Breast epithelium (tissue), 4 donors: Measurements from ENCODE around the gene TRIM10. TPM values are rescaled to one million over a fixed set of nuclear protein-coding genes. Genes with fewer than 3 reads are reported as not detected.

ENCODE experiments used
- DNase-seq, 2 donors: peaks; one replicate each; pipeline ENCODE4 v3.0.0-alpha.2; 2019; ENCODE audit warnings: low spot score in 2 of 2
- H3K27ac ChIP-seq, 2 donors: fragments of 200-600 bp; sonication (generic) in 1 of 2; one replicate each; pipeline ENCODE4 v1.5.1; 2016 to 2019; ENCODE audit warnings: mild to moderate bottlenecking in 1 of 2
- H3K27me3 ChIP-seq, 2 donors: fragments of 200-600 bp; sonication (generic) in 1 of 2; one replicate each; pipeline versions ENCODE4 v1.5.1 to v1.6.0; 2017 to 2019; ENCODE audit warnings: control low read depth in 1 of 2, mild to moderate bottlenecking in 1 of 2
- H3K36me3 ChIP-seq: fragments of 200-600 bp; one replicate; pipeline ENCODE4 v1.5.1; 2019
- H3K4me1 ChIP-seq, 2 donors: fragments of 200-600 bp; sonication (generic); one replicate each; pipeline ENCODE4 v1.5.1; 2016 to 2019; ENCODE audit warnings: control low read depth in 1 of 2
- H3K4me3 ChIP-seq, 3 donors: fragments of 200-600 bp; sonication (generic); 1 replicate in 2 of 3; 2 replicates in 1 of 3; pipeline ENCODE4 v1.5.1; 2016 to 2019; ENCODE audit warnings: mild to moderate bottlenecking in 3 of 3, moderate library complexity in 2 of 3
- H3K9me3 ChIP-seq, 2 donors: fragments of 200-600 bp; sonication (generic) in 1 of 2; one replicate each; pipeline ENCODE4 v1.5.1; 2016 to 2019; ENCODE audit warnings: control low read depth in 1 of 2
- POLR2A ChIP-seq: fragments of 450-650 bp; IDR thresholded peaks from one replicate; pipeline ENCODE4 v1.6.1; 2016; ENCODE audit warnings: antibody characterized with exemption, mild to moderate bottlenecking, moderate library complexity
- POLR2AphosphoS5 ChIP-seq, 3 donors: sonication (generic); formaldehyde crosslinking; IDR thresholded peaks; one replicate each; pipeline ENCODE4 v1.6.1; 2017; ENCODE audit warnings: antibody characterized with exemption in 3 of 3
- intact Hi-C: fragments of 100-400 bp; cut with DNase I; formaldehyde crosslinking; loops from one replicate; pipeline ENCODE4 v1.15.1; 2023; ENCODE audit warnings: low total_unique reads
- total RNA-seq, 3 donors: library from RNA; depleted of rRNA; stranded (reverse); fragments of >200 nt; gene quantifications; one replicate each; pipeline ENCODE4 v1.1.0, GENCODE V29; 2016
- TF ChIP-seq, protein P1 (sequence below), 3 donors: fragments of 450-650 bp; IDR thresholded peaks; one replicate each; pipeline ENCODE4 v1.5.1; 2016 to 2017; ENCODE audit warnings: antibody characterized with exemption in 3 of 3, mild to moderate bottlenecking in 3 of 3, moderate library complexity in 3 of 3

TRIM10 gene
- total RNA-seq = not detected

- H3K27me3 ChIP-seq = peaks cover 0 to 13% of the 10 kb centered on the region in 2 donors
- no peak within 1 kb of the TSS for H3K27ac ChIP-seq
- DNase-seq = no peak
- H3K9me3 ChIP-seq = no peaks in the 10 kb centered on the region
- H3K4me3 ChIP-seq = no peak within 1 kb of the TSS
- intact Hi-C loops = no loop called here
- H3K4me1 ChIP-seq = no peaks in the 10 kb centered on the region
- no peaks in the 10 kb centered on the region for H3K36me3 ChIP-seq
- TF ChIP-seq POLR2A (no peak), POLR2AphosphoS5 (IDR thresholded peaks at IDR 0.05) (no peak)
- TF ChIP-seq, protein P1, sequence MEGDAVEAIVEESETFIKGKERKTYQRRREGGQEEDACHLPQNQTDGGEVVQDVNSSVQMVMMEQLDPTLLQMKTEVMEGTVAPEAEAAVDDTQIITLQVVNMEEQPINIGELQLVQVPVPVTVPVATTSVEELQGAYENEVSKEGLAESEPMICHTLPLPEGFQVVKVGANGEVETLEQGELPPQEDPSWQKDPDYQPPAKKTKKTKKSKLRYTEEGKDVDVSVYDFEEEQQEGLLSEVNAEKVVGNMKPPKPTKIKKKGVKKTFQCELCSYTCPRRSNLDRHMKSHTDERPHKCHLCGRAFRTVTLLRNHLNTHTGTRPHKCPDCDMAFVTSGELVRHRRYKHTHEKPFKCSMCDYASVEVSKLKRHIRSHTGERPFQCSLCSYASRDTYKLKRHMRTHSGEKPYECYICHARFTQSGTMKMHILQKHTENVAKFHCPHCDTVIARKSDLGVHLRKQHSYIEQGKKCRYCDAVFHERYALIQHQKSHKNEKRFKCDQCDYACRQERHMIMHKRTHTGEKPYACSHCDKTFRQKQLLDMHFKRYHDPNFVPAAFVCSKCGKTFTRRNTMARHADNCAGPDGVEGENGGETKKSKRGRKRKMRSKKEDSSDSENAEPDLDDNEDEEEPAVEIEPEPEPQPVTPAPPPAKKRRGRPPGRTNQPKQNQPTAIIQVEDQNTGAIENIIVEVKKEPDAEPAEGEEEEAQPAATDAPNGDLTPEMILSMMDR (IDR thresholded peaks at IDR 0.05) = no peak
These were observed at the start of gene TRIM10 for GRCh38 chr6:30160785-30161531. TRIM10 (minus strand) TSS chr6:30161211; CDS start chr6:30160858, 353 bp downstream.

DNA sequence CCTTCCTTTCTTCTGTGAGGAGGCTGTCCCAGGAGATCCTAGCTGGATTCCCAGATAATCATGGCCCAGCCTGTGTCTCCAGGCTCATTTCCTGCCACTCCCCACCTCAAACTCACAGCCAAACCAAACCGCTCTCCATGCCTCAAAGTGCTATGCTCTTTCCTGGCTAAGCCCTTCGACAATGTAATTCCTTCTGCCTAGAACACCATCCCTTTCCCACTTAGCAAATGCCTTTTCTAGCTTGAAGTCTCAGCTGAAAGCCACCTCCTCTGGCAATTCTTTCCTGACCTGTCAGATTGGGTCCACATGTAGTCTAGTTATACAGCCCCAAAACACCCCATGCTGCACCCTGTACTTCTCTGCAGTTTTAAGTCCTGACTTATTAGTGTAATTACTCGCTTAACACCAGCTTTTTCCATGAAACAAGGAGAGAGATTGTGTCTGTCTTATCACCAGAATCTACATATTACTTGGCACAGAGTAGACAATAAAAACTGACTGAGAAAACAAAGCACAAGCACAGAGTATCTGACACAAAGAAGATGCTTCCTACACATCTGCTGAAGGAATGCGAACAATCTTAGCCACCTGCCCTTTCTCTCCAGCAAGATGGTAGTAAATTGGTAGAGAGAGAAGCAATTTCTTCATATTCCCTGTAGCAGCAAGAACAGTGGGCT lies 46.7 kb upstream of the TRIM10 start:
- peak overlapping the region in 1 of 3 donors; percentile 50 for H3K4me3 ChIP-seq
- H3K27me3 ChIP-seq = no peaks in the 10 kb centered on the region
- TF ChIP-seq POLR2AphosphoS5 (IDR thresholded peaks at IDR 0.05) (no peak), POLR2A (no peak)
- TF ChIP-seq, protein P1 (IDR thresholded peaks at IDR 0.05) = no peak
- intact Hi-C loops = no loop called here
- no peak for DNase-seq
- no peaks in the 10 kb centered on the region for H3K36me3 ChIP-seq
- peaks cover 0 to 30% of the 10 kb centered on the region in 2 donors for H3K4me1 ChIP-seq
- H3K9me3 ChIP-seq = no peaks in the 10 kb centered on the region
- H3K27ac ChIP-seq = peak overlapping the region; percentile 75 to 89

DNA sequence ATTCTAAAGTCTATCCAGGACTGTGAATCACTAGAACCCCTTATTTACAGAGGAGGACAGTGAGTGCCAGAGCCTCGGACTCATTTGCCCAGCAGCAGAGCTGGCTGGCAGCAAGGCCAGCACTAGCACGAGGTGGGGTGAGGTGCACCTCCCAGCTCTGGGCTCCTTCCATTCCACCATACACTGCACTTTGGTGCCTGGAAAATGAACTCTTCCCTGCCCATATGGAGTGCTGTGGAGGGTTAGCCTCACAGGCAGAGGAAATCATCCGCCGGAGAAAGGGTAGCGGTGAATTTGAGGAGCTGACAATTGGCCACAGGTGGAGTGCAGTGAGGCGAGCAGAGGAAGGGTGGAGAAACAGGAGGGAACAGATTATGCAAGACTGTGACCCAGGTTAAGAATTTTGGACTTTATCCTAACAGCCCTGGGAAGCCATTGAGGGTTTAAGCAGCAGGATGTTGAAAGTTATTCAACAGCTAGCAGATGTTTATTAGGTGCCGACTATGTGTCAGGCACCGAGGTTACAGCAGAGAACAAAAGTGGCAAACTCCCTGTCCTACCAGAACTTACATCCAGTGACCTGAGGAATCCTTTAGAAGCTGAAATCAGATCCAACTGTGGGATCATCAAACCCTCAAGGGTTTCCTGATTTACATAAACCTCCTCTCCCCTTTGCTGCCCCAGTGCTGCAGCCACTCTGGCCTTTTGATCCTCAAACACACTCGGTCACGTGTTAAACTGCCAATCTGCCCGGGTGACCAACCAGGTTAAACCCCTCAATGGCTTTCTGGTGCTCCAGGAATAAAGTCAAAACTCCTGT lies 46.0 kb upstream of the TRIM10 start:
- no peaks in the 10 kb centered on the region for H3K27me3 ChIP-seq
- H3K9me3 ChIP-seq = no peaks in the 10 kb centered on the region
- peak overlapping the region in 2 of 3 donors; percentile 7 to 50 for H3K4me3 ChIP-seq
- intact Hi-C loops = no loop called here
- DNase-seq = peak in 1 of 2 donors; percentile 64
- H3K36me3 ChIP-seq = no peaks in the 10 kb centered on the region
- H3K27ac ChIP-seq = peak overlapping the region; percentile 75 to 89
- H3K4me1 ChIP-seq = peaks cover 0 to 32% of the 10 kb centered on the region in 2 donors
- TF ChIP-seq, protein P1 (IDR thresholded peaks at IDR 0.05) = peak in 1 of 3 donors; percentile 15
- TF ChIP-seq POLR2A (no peak), POLR2AphosphoS5 (IDR thresholded peaks at IDR 0.05) (peak in 1 of 3 donors; percentile 28)

- H3K27me3 ChIP-seq = no peaks in the 10 kb centered on the region
- H3K4me3 ChIP-seq = no peak overlapping the region
- intact Hi-C loops = no loop called here
- peaks cover 0 to 24% of the 10 kb centered on the region in 2 donors for H3K4me1 ChIP-seq
- no peaks in the 10 kb centered on the region for H3K9me3 ChIP-seq
- peak overlapping the region; percentile 75 to 89 for H3K27ac ChIP-seq
- no peak for TF ChIP-seq POLR2A
- no peak for TF ChIP-seq POLR2AphosphoS5 (IDR thresholded peaks at IDR 0.05)
- TF ChIP-seq, protein P1 (IDR thresholded peaks at IDR 0.05) = no peak
- no peak for DNase-seq
- H3K36me3 ChIP-seq = no peaks in the 10 kb centered on the region
These were observed 45.1 kb upstream of the TRIM10 start for GRCh38 chr6:30206152-30206551.
